ENCODE results near the gene GARS1.

GRCh38 chr7:30562498-30562897, 32.2 kb upstream of the GARS1 start:
- TF ChIP-seq REST (IDR thresholded peaks at IDR 0.05; ENCODE audit: borderline replicate concordance) (no peak), REST (CRISPR knock-in tag; IDR thresholded peaks at IDR 0.05; ENCODE audit: low read depth) (no peak), ZNF263 (CRISPR knock-in tag; IDR thresholded peaks at IDR 0.05; ENCODE audit: borderline replicate concordance) (no peak), EP300 (IDR thresholded peaks at IDR 0.05; ENCODE audit: low read length) (no peak), CTCF (IDR thresholded peaks at IDR 0.05 in 2 of 3, conservative IDR thresholded peaks at IDR 0.05 in 1 of 3; ENCODE audit: insufficient read depth in 2 of 3, low read depth in 1 of 3, low read length in 3 of 3) (peak in 1 of 3 experiments; percentile 26; a peak in 1 of 6 replicates), BDP1 (IDR thresholded peaks at IDR 0.05; ENCODE audit: insufficient read depth, insufficient read length) (no peak), POLR2AphosphoS2 (IDR thresholded peaks at IDR 0.05; ENCODE audit: low read length) (no peak), SIX5 (IDR thresholded peaks at IDR 0.05; ENCODE audit: borderline replicate concordance in 1 of 2, insufficient read depth in 1 of 2, low read depth in 1 of 2, low read length in 2 of 2) (no peak), KHSRP (IDR thresholded peaks at IDR 0.05) (no peak), ZNF24 (IDR thresholded peaks at IDR 0.05) (no peak)
